ENCODE data around the gene MTARC2.

The MTARC2 gene

DNA sequence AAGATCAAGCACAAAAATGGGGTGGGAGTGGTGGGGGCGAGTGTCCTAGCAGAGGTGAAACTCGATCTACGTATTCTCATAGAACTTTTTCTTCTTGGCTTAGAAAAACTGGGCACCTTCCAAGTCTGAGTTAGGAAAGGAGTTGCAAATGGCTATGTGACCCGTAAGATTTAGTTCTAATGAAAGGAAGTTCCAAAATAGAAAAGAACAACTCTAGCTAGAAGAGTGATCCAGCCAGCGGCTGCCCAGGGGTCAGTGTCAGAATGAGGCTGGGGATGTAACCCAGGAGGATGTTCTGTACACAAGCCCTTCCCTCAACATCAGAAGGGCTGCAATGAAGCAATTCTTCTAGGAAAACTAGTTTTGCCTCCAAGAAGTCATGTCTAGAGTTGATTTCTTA lies 43.8 kb downstream of the MTARC2 start:
- peaks cover 25% of the 10 kb centered on the region for H3K36me3 ChIP-seq

DNA sequence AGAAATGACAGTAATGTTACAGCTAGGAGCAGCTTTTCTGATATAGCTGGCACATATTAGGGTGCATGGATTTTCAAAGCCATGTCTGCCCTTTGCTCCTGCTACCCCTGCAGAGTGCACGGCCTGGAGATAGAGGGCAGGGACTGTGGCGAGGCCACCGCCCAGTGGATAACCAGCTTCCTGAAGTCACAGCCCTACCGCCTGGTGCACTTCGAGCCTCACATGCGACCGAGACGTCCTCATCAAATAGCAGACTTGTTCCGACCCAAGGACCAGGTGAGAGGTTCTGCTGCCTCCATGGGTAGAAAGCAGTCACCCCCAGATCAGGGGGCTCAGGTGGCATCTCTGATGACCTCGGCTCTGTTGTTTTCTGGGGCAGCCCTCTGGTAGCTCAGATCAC lies 48.4 kb downstream of the MTARC2 start:
- H3K4me1 ChIP-seq (ENCODE audit: control insufficient read depth in 1 of 2, insufficient read depth in 1 of 2, low read depth in 1 of 2, low read length in 1 of 2), result peaks cover 28 to 32% of the 10 kb centered on the region in 2 experiments
- H3K27ac ChIP-seq, result no peak overlapping the region
- no peak overlapping the region for H3K4me3 ChIP-seq (ENCODE audit: low read depth in 1 of 2, low read length in 1 of 2)
- no peaks in the 10 kb centered on the region for H3K27me3 ChIP-seq
- peaks cover 70% of the 10 kb centered on the region for H3K36me3 ChIP-seq
- H3K9me3 ChIP-seq, result no peaks in the 10 kb centered on the region
- TF ChIP-seq, protein P1, sequence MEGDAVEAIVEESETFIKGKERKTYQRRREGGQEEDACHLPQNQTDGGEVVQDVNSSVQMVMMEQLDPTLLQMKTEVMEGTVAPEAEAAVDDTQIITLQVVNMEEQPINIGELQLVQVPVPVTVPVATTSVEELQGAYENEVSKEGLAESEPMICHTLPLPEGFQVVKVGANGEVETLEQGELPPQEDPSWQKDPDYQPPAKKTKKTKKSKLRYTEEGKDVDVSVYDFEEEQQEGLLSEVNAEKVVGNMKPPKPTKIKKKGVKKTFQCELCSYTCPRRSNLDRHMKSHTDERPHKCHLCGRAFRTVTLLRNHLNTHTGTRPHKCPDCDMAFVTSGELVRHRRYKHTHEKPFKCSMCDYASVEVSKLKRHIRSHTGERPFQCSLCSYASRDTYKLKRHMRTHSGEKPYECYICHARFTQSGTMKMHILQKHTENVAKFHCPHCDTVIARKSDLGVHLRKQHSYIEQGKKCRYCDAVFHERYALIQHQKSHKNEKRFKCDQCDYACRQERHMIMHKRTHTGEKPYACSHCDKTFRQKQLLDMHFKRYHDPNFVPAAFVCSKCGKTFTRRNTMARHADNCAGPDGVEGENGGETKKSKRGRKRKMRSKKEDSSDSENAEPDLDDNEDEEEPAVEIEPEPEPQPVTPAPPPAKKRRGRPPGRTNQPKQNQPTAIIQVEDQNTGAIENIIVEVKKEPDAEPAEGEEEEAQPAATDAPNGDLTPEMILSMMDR (IDR thresholded peaks at IDR 0.05), result no peak

More for the DNA sequence above, 43.8 kb downstream of the MTARC2 start:
- no peaks in the 10 kb centered on the region for H3K27me3 ChIP-seq
- TF ChIP-seq, protein P1 (IDR thresholded peaks at IDR 0.05), result no peak
- H3K9me3 ChIP-seq, result no peaks in the 10 kb centered on the region
- peak overlapping the region; percentile 83 for H3K27ac ChIP-seq
- no peak overlapping the region for H3K4me3 ChIP-seq (ENCODE audit: low read depth in 1 of 2, low read length in 1 of 2)
- H3K4me1 ChIP-seq (ENCODE audit: control insufficient read depth in 1 of 2, insufficient read depth in 1 of 2, low read depth in 1 of 2, low read length in 1 of 2), result peaks cover 73 to 74% of the 10 kb centered on the region in 2 experiments

DNA sequence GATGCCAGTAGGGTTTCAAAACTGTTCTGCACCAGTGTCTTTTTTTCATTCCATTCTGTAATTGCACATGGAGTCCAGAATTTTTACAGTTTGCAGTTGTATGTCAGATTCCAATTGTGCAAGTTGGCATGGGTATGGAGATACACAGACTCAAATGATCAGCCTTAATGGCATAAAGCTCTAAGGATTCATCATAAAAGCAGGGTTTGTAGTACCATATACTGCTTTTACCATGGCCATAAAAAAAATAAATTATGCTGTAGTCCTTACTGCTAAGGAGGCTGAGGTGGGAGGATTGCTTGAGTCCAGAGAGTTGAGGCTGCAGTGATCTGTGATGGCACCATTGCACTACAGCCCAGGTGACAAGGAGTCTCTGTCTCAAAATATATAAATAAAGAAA lies 48.9 kb downstream of the MTARC2 start:
- peaks cover 23 to 27% of the 10 kb centered on the region in 2 experiments for H3K4me1 ChIP-seq (ENCODE audit: control insufficient read depth in 1 of 2, insufficient read depth in 1 of 2, low read depth in 1 of 2, low read length in 1 of 2)

DNA sequence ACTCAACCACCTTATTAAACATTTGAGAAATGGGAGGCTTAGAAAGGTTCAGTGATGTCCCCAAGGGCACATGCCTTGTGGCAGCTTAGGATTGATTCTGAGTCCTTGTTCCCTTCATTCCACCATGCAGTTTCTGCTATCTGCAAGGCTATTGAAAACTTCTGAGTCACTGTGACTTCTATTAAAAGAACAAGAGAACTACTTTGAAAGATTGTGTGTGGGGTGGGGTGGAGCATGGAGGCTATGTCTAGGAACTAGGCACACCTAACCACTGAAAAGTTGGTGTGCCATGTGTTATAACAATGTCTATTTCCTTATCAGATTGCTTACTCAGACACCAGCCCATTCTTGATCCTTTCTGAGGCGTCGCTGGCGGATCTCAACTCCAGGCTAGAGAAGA lies 49.4 kb downstream of the MTARC2 start:
- Histone ChIP-seq H3K4me1 (ENCODE audit: control insufficient read depth in 1 of 2, insufficient read depth in 1 of 2, low read depth in 1 of 2, low read length in 1 of 2) (peaks cover 19 to 22% of the 10 kb centered on the region in 2 experiments), H3K27me3 (no peaks in the 10 kb centered on the region), H3K27ac (no peak overlapping the region), H3K9me3 (no peaks in the 10 kb centered on the region), H3K4me3 (ENCODE audit: low read depth in 1 of 2, low read length in 1 of 2) (no peak overlapping the region), H3K36me3 (peaks cover 81% of the 10 kb centered on the region)
- TF ChIP-seq, protein P1 (IDR thresholded peaks at IDR 0.05), result no peak

More for the DNA sequence above, 48.9 kb downstream of the MTARC2 start:
- no peak overlapping the region for H3K4me3 ChIP-seq (ENCODE audit: low read depth in 1 of 2, low read length in 1 of 2)
- no peaks in the 10 kb centered on the region for H3K27me3 ChIP-seq
- H3K27ac ChIP-seq, result no peak overlapping the region
- TF ChIP-seq, protein P1 (IDR thresholded peaks at IDR 0.05), result no peak
- H3K36me3 ChIP-seq, result peaks cover 76% of the 10 kb centered on the region
- no peaks in the 10 kb centered on the region for H3K9me3 ChIP-seq

DNA sequence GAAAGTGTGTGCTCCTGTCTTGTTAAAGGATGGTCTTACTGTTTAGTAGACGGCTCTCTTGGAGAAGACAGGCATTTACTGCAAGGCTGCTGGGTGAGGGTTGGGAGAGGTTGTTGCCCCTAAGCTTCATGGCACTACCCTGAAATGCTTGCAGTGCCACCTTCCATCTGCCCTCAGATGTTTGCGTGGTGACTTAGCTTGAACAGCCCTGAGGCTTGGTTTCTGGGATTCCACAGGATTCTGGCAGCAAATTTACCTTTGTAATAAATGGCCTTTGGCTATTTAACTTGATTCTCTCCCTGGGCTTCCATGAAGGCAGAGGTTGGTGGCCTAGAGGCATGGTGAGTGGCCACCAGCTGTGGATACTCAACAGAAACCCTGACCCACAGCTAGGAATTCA lies 50.2 kb downstream of the MTARC2 start:
- H3K4me3 ChIP-seq (ENCODE audit: low read depth in 1 of 2, low read length in 1 of 2), result no peak overlapping the region
- no peaks in the 10 kb centered on the region for H3K27me3 ChIP-seq
- no peak overlapping the region for H3K27ac ChIP-seq
- TF ChIP-seq, protein P1 (IDR thresholded peaks at IDR 0.05), result no peak
- peaks cover 86% of the 10 kb centered on the region for H3K36me3 ChIP-seq
- H3K4me1 ChIP-seq (ENCODE audit: control insufficient read depth in 1 of 2, insufficient read depth in 1 of 2, low read depth in 1 of 2, low read length in 1 of 2), result peaks cover 13 to 14% of the 10 kb centered on the region in 2 experiments
- no peaks in the 10 kb centered on the region for H3K9me3 ChIP-seq

DNA sequence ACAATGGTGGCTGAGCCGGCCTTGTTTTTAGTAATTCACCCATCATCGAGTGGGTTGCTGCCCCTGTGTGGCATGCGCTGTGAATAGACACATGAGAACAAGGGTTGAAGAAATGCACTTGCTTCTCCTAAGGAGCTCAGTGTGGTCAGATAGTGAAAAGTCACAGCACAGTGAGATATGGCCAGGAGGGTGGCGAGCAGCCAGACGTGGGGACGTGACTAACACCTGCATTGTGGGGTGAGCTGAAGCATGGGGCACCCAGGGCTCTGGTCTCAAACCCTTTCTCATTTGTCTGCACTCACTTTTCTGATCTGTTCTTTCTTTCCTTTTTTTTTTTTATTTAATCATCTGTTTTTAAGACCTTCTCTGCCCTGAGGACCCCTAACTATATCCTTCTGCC lies 52.1 kb downstream of the MTARC2 start:
- Histone ChIP-seq H3K4me3 (ENCODE audit: low read depth in 1 of 2, low read length in 1 of 2) (no peak overlapping the region), H3K36me3 (peaks cover 97% of the 10 kb centered on the region), H3K27ac (no peak overlapping the region), H3K27me3 (no peaks in the 10 kb centered on the region), H3K9me3 (no peaks in the 10 kb centered on the region), H3K4me1 (ENCODE audit: control insufficient read depth in 1 of 2, insufficient read depth in 1 of 2, low read depth in 1 of 2, low read length in 1 of 2) (peaks cover 11 to 18% of the 10 kb centered on the region in 2 experiments)
- TF ChIP-seq, protein P1 (IDR thresholded peaks at IDR 0.05), result no peak

All from neutrophil (primary cell).